HepG2 (cell line): ENCODE measurements around the gene ESR2. TPM values are rescaled to one million over a fixed set of nuclear protein-coding genes. Genes with fewer than 3 reads are reported as not detected.

ENCODE experiments used
- ATAC-seq: fragments of 200-7000 bp; cut with Tn5 transposase; 3 replicates; pipeline ENCODE4 v1.9.1; 2020; ENCODE audit warnings: mild to moderate bottlenecking, moderate library complexity
- BruUV-seq: library from RNA; stranded (reverse); fragments of 400-500 nt; replicated peaks from 2 replicates; lab custom pipeline; 2021; lab: Mats Ljungman, UMichigan
- CTCF ChIA-PET: fragments of 300-600 bp; formaldehyde crosslinking; extraction: SDS; loops from one replicate; lab custom pipeline; 2021; ENCODE audit warnings: low total read pairs, inconsistent platforms, low intra/inter-chr PET ratio; lab: Yijun Ruan, JAX
- POLR2A ChIA-PET: fragments of 350-600 bp; sonication (Branson Sonifier 250); formaldehyde crosslinking; loops from one replicate; lab custom pipeline; 2020; ENCODE audit warnings: antibody characterized with exemption, inconsistent platforms; lab: Yijun Ruan, JAX
- DNase-seq: peaks from one replicate; pipeline ENCODE4 v3.0.0-alpha.2; 2015; ENCODE audit warnings: low spot score
- FAIRE-seq: peaks from 3 replicates; lab custom pipeline; 2011; peaks lifted over from hg19 to GRCh38; lab: Jason Lieb, UNC
- H2AFZ ChIP-seq: one replicate; pipeline ENCODE4 v1.6.1; 2011; ENCODE audit warnings: low read length, inconsistent platforms
- H3K27ac ChIP-seq: fragments of 300-600 bp; 3 replicates; pipeline ENCODE4 v1.8.0; 2011; ENCODE audit warnings: mixed run types, mild to moderate bottlenecking, mixed read lengths, low read length, inconsistent platforms; ENCODE audit not compliant: insufficient read depth; ENCODE audit errors: extremely low read length
- H3K27me3 ChIP-seq, 2 experiments: fragments of 200-600 bp in 1 of 2; 2 replicates in 1 of 2; 3 replicates in 1 of 2; pipeline versions ENCODE4 v1.6.0 to v1.8.0; 2011; ENCODE audit warnings: low read length in 2 of 2, mild to moderate bottlenecking in 2 of 2, moderate library complexity in 2 of 2, inconsistent platforms in 1 of 2; ENCODE audit not compliant: insufficient read depth in 2 of 2, control insufficient read depth in 1 of 2
- H3K36me3 ChIP-seq, 2 experiments: fragments of 200-600 bp in 1 of 2; replicated peaks in 1 of 2; 2 replicates in 1 of 2; 3 replicates in 1 of 2; pipeline versions ENCODE4 v1.5.1 to v1.8.0; 2011; ENCODE audit warnings: low read length in 2 of 2, inconsistent platforms in 1 of 2; ENCODE audit not compliant: insufficient read depth in 2 of 2, control insufficient read depth in 1 of 2
- H3K4me1 ChIP-seq: 2 replicates; pipeline ENCODE4 v1.5.1; 2012; ENCODE audit warnings: low read length, inconsistent platforms; ENCODE audit not compliant: insufficient read depth
- H3K4me2 ChIP-seq: 2 replicates; pipeline ENCODE4 v1.6.0; 2011; ENCODE audit warnings: low read depth, low read length, inconsistent platforms
- H3K4me3 ChIP-seq, 3 experiments: fragments of 200-600 bp in 1 of 3; sonication (generic), shearing (Covaris generic) in 1 of 3; replicated peaks in 1 of 3; 2 replicates each; pipeline ENCODE4 v1.5.1; 2011 to 2016; ENCODE audit warnings: low read length in 3 of 3, inconsistent platforms in 2 of 3, low read depth in 2 of 3, mild to moderate bottlenecking in 2 of 3, control low read depth in 1 of 3, mixed read lengths in 1 of 3; ENCODE audit not compliant: insufficient read depth in 1 of 3
- H3K79me2 ChIP-seq: one replicate; pipeline ENCODE4 v1.6.1; 2011; ENCODE audit warnings: low read length, inconsistent platforms; ENCODE audit not compliant: insufficient read depth
- H3K9ac ChIP-seq: 2 replicates; pipeline ENCODE4 v1.6.0; 2011; ENCODE audit warnings: mild to moderate bottlenecking, low read depth, low read length, inconsistent platforms; ENCODE audit not compliant: insufficient read depth
- H3K9me3 ChIP-seq: 2 replicates; pipeline ENCODE4 v1.5.1; 2012; ENCODE audit warnings: mild to moderate bottlenecking, low read length
- H4K20me1 ChIP-seq: 2 replicates; pipeline ENCODE4 v1.6.0; 2011; ENCODE audit warnings: inconsistent platforms, mild to moderate bottlenecking, low read length, moderate library complexity; ENCODE audit not compliant: insufficient read depth
- ATF1 ChIP-seq: IDR thresholded peaks from 2 replicates; pipeline ENCODE4 v1.6.1; 2016; ENCODE audit warnings: mild to moderate bottlenecking, control low read depth
- CCDC6 ChIP-seq: sonication (generic); formaldehyde crosslinking; IDR thresholded peaks from 2 replicates; pipeline ENCODE4 v1.8.1; 2022; ENCODE audit warnings: mild to moderate bottlenecking, missing genetic modification reagents, moderate library complexity
- KAT7 ChIP-seq: IDR thresholded peaks from 2 replicates; pipeline ENCODE4 v1.6.1; 2018; ENCODE audit warnings: borderline replicate concordance, missing compliant biosample characterization
- MAFG ChIP-seq: sonication (generic); formaldehyde crosslinking; IDR thresholded peaks from 2 replicates; pipeline ENCODE4 v1.5.1; 2020; ENCODE audit warnings: mild to moderate bottlenecking, missing genetic modification reagents
- NFE2L2 ChIP-seq: fragments of 150-350 bp; IDR thresholded peaks from 2 replicates; pipeline ENCODE4 v1.6.1; 2014; ENCODE audit warnings: low read length
- SNAPC2 ChIP-seq: sonication (generic); formaldehyde crosslinking; IDR thresholded peaks from 2 replicates; pipeline ENCODE4 v1.8.1; 2022; ENCODE audit warnings: mild to moderate bottlenecking, missing genetic modification reagents
- TAF15 ChIP-seq: fragments of 200-400 bp; formaldehyde crosslinking; IDR thresholded peaks from one replicate; pipeline ENCODE4 v1.6.1; 2018; ENCODE audit warnings: mild to moderate bottlenecking, low read depth, low read length; ENCODE audit not compliant: poor library complexity, severe bottlenecking
- ZNF33A ChIP-seq: sonication (generic); formaldehyde crosslinking; IDR thresholded peaks from 2 replicates; pipeline ENCODE4 v1.5.1; 2020; ENCODE audit warnings: missing genetic modification reagents, mild to moderate bottlenecking, moderate library complexity, borderline replicate concordance
- ZNF543 ChIP-seq: sonication (generic); formaldehyde crosslinking; IDR thresholded peaks from 2 replicates; pipeline ENCODE4 v1.4.0; 2020; ENCODE audit warnings: mild to moderate bottlenecking, missing genetic modification reagents
- ZNF780A ChIP-seq: sonication (generic); formaldehyde crosslinking; IDR thresholded peaks from 2 replicates; pipeline ENCODE4 v1.8.0; 2022; ENCODE audit warnings: mild to moderate bottlenecking, missing genetic modification reagents, moderate library complexity
- WGBS: methylation state at CpG from one replicate; pipeline ENCODE4 v1.1.6; 2017; ENCODE audit warnings: low lambda C conversion rate; 5-methylcytosine and 5-hydroxymethylcytosine counted together
- in situ Hi-C: cut with HindIII; loops from 2 replicates; pipeline ENCODE4 v1.10.0; 2017; ENCODE audit warnings: low pct_unique_long_range_greater_than_20kb; ENCODE audit not compliant: extremely low pct_ligation_motif_present
- intact Hi-C: fragments of 100-400 bp; cut with micrococcal nuclease; formaldehyde crosslinking; loops from one replicate; pipeline ENCODE4 v1.10.0; 2022; ENCODE audit not compliant: unreplicated experiment
- polyA plus RNA-seq, 8 experiments: library from polyadenylated mRNA; depleted of rRNA in 3 of 8; stranded (reverse) in 7 of 8; unstranded in 1 of 8; fragments of >200 nt; fragmentation: Illumina TruSeq in 4 of 8; extraction: Trizol in 4 of 8; gene quantifications; 2 replicates each; pipeline versions ENCODE4 v1.2.1 to v1.2.3, GENCODE V29; 2011 to 2016; ENCODE audit warnings: low read depth in 4 of 8, missing spikeins in 1 of 8, mixed read lengths in 1 of 8; ENCODE audit not compliant: insufficient read depth in 1 of 8
- total RNA-seq, 5 experiments: library from RNA; depleted of rRNA; stranded (reverse); fragments of >200 nt; fragmentation: Illumina TruSeq; extraction: Trizol; gene quantifications; 2 replicates each; pipeline ENCODE4 v1.2.3, GENCODE V29; 2016; ENCODE audit warnings: low read depth in 1 of 5
- TF ChIP-seq, protein P1 (sequence below), 2 experiments: IDR thresholded peaks; 2 replicates each; pipeline ENCODE4 v1.6.1; 2011 to 2012; ENCODE audit warnings: low read length in 2 of 2, borderline replicate concordance in 1 of 2, low read depth in 1 of 2, mild to moderate bottlenecking in 1 of 2, moderate library complexity in 1 of 2
- TF ChIP-seq, protein P2 (sequence below): sonication (generic); formaldehyde crosslinking; IDR thresholded peaks from 2 replicates; pipeline ENCODE4 v1.4.0; 2020; ENCODE audit warnings: missing genetic modification reagents

The ESR2 gene
- total and polyA plus RNA-seq, 2 of the 13 experiments (the other 11 are each of a cell fraction or from before 2014, with no cell fraction given): 0.01 to 0.04 TPM

- no TSS peak for BruUV-seq
- FAIRE-seq (no peak), ATAC-seq (no peak), DNase-seq (no peak)
- WGBS: 2% methylated on average over 2 of the region's 2 CpGs
- no peaks in the 10 kb centered on the region for H3K79me2 ChIP-seq
- peaks cover 0 to 4% of the 10 kb centered on the region in 2 experiments; a peak in 1 of 5 replicates for H3K27me3 ChIP-seq
- H3K4me1 ChIP-seq: no peaks in the 10 kb centered on the region
- POLR2A ChIA-PET: no interaction called here
- in situ Hi-C loops: loop anchor here (25.0 kb wide), 1 partner anchor 266 kb away; no protein-coding TSS in a partner anchor
- no peaks in the 10 kb centered on the region for H4K20me1 ChIP-seq
- intact Hi-C loops: no loop called here
- CTCF ChIA-PET: no interaction called here
- no peak overlapping the region for H3K4me2 ChIP-seq
- no peak overlapping the region for H2AFZ ChIP-seq
- H3K9ac ChIP-seq: no peak overlapping the region
- TF ChIP-seq MAFG (CRISPR knock-in tag) (no peak), NFE2L2 (no peak), ZNF780A (CRISPR knock-in tag) (no peak), TAF15 (no peak), SNAPC2 (CRISPR knock-in tag) (no peak), ZNF543 (CRISPR knock-in tag) (no peak), KAT7 (CRISPR knock-in tag) (no peak), CCDC6 (CRISPR knock-in tag) (no peak), ATF1 (CRISPR knock-in tag) (no peak), ZNF33A (CRISPR knock-in tag) (no peak)
- TF ChIP-seq, protein P1, sequence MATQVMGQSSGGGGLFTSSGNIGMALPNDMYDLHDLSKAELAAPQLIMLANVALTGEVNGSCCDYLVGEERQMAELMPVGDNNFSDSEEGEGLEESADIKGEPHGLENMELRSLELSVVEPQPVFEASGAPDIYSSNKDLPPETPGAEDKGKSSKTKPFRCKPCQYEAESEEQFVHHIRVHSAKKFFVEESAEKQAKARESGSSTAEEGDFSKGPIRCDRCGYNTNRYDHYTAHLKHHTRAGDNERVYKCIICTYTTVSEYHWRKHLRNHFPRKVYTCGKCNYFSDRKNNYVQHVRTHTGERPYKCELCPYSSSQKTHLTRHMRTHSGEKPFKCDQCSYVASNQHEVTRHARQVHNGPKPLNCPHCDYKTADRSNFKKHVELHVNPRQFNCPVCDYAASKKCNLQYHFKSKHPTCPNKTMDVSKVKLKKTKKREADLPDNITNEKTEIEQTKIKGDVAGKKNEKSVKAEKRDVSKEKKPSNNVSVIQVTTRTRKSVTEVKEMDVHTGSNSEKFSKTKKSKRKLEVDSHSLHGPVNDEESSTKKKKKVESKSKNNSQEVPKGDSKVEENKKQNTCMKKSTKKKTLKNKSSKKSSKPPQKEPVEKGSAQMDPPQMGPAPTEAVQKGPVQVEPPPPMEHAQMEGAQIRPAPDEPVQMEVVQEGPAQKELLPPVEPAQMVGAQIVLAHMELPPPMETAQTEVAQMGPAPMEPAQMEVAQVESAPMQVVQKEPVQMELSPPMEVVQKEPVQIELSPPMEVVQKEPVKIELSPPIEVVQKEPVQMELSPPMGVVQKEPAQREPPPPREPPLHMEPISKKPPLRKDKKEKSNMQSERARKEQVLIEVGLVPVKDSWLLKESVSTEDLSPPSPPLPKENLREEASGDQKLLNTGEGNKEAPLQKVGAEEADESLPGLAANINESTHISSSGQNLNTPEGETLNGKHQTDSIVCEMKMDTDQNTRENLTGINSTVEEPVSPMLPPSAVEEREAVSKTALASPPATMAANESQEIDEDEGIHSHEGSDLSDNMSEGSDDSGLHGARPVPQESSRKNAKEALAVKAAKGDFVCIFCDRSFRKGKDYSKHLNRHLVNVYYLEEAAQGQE (IDR thresholded peaks at IDR 0.05; ENCODE audit: borderline replicate concordance in 1 of 2, low read depth in 1 of 2, low read length in 2 of 2): no peak
- TF ChIP-seq, protein P2, sequence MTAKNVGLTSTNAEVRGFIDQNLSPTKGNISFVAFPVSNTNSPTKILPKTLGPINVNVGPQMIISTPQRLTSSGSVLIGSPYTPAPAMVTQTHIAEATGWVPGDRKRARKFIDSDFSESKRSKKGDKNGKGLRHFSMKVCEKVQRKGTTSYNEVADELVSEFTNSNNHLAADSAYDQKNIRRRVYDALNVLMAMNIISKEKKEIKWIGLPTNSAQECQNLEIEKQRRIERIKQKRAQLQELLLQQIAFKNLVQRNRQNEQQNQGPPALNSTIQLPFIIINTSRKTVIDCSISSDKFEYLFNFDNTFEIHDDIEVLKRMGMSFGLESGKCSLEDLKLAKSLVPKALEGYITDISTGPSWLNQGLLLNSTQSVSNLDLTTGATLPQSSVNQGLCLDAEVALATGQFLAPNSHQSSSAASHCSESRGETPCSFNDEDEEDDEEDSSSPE (CRISPR knock-in tag): no peak
- H3K36me3 ChIP-seq: no peaks in the 10 kb centered on the region
- H3K27ac ChIP-seq: no peak overlapping the region
- no peaks in the 10 kb centered on the region for H3K9me3 ChIP-seq
- H3K4me3 ChIP-seq: no peak overlapping the region
Observed at GRCh38 chr14:64278458-64278857, 15.7 kb downstream of the ESR2 start.
